ENCODE data around the gene CTIF.

CTIF gene

DNA sequence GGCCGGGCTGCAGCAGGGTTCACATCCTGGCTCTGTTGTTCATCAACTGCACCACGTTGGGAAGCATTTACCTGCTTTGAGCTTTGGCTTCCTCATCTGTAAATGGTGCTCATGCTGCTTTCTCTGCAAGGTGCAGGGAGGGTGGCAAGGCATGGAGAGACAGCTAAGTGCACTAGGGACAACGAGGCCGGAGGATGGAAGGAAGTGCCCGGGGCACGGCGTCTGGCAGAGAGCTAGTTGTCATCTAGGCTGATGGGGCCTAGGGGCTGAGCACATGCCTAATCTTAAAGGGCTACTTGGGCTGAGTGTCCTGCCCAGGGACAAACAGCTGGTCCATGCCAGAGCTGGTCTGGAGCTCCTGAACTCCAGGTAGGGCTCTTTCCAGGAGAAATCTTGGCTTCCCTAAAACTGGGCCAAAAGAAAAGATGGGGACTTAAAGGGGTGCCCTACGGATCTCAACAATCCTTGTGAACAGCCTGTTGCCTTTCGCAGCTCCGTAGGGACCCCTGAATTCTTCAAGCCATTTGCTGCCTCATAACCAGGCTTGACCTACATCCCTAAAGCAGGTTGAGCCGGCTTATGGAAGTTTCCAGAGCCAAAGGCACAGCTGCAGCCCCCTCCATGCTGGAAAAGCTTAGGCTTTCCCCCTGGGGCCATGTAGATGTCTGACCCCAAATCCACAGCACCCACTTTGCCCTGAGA is 281.1 kb downstream of the CTIF start:
- no peak for DNase-seq (ENCODE audit: low read depth in 2 of 2)

DNA sequence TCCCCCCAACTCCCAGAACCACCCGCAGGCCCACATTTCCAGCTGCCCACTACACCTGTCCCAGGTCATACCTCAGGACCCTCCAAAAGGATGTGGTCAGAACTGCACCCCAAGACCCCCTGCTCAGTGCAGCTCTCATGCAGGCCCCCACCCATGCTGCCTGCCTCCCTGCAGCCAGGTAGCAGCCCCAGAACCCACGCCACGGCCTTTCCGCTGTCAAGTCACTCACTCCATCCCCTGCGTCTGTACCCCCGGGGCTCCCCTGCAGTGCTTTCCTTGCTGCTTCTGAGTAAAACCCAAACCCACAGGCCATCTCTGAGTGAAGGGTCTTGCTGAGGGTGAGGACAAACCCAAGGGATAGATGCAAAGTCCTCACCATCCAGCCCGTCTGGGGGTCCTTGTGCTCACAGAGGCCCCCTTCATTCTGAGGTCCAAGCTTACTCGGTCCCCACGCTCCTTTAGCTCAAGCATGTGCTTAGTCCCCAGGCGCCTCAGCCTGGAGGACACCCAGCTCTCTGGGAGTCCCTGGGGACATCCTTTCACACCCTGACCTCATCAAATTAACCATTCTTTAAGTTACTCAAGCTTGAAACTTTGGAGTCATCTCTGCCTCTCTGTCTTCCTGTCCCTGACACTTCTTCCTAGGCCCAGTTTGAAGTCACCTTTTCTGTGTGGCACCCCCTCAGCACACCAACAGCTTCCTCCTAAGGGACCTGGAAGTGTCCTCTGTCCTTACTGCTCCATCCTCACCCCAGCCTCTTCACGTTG is 281.8 kb downstream of the CTIF start:
- DNase-seq (ENCODE audit: low read depth in 2 of 2): no peak

DNA sequence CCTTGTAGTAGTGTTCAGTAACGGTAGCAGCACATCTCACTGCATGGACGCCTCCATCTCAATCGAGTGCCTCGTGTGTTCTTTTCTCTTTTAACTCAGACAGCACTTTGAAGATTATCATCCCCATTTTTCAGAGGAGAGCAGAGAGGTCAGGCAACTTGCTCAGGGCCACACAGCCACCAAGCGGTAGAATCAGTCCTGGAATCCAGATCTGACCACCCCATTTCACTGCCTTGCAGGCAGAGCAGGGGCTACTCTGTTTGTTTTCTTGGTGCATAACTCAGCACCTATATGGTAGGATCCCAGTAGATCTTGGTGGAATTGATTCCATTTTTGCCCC is 282.4 kb downstream of the CTIF start:
- no peak for DNase-seq (ENCODE audit: low read depth in 2 of 2)

DNA sequence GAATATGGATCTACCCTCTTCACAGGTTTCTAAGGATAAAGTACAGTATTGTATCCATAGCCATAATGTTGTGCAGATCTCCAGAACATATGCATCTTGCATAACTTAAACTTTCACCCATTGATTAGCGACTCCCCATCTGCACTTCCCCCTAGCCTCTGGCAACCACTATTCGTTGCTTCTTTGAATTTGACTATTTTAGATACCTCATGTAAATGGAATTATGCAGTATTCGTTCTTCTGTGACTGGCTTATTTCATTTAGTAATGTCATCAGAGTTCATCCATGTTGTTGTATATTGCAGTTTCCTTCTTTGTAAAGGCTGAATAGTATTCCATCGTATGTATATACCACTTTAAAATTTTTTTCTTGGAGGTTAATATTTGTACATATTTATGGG is 283.0 kb downstream of the CTIF start:
- no peak for DNase-seq (ENCODE audit: low read depth in 2 of 2)

DNA sequence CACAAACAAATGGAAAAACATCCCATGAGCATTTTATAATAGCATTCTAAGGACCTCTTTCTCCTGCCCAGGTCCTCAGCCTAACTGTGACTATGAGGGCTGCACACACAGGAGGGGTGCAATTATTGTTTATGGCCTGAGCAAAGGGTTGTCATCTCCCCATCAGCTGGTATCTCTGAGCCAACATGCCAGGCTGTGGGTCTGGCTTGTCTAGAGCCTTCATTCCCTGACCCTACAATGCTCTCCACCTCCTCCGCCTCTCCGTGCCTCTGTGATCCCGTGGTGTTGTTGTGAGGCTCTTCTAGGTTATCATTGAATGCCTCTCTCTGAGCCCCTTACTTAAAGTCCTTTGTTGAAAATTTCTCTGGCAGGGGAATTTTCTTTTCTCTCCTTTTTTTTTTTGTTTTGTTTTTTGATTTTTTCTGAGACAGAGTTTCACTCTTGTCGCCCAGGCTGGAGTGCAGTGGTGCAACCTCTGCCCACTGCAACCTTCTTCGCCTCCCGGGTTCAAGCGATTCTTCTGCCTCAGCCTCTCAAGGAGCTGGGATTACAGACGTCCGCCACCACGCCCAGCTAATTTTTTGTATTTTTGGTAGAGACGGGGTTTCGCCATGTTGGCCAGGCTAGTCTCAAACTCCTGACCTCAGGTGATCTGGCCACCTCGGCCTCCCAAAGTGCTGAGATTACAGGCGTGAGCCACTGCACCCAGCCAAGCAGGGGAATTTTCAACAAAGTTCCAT is 285.6 kb downstream of the CTIF start:
- DNase-seq (ENCODE audit: low read depth in 2 of 2): no peak

DNA sequence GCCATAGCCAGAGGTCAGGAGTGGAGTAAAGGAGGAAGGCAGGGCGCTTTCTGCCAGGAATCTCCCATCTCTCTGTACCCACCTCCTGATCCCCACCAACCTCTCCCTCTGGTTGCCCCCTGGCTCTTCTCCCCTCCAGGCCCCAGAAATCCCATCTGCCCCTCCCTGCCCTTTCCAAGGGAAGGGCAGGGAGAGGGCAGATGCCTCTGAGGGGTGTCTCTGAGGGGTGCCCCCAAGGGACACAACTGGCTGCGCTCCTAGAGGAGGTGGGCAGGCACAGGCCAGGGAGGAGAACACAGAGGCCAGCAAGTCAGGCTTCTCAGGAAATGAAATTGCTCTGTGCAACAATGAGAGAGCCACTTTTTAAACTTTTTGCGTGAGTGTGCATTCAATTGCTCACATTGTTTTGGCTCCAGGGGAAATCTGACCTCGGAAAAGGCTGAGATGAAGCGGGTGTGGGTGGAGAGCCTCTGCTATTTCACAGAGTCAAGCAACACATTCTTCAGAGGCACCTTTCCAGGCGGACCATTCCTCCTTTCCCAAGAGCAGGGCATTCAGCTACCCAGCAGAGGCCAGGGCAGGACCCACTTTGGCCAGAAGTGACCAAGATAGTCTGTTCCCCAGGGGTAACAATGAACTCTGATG is 286.4 kb downstream of the CTIF start:
- DNase-seq (ENCODE audit: low read depth in 2 of 2): no peak

DNA sequence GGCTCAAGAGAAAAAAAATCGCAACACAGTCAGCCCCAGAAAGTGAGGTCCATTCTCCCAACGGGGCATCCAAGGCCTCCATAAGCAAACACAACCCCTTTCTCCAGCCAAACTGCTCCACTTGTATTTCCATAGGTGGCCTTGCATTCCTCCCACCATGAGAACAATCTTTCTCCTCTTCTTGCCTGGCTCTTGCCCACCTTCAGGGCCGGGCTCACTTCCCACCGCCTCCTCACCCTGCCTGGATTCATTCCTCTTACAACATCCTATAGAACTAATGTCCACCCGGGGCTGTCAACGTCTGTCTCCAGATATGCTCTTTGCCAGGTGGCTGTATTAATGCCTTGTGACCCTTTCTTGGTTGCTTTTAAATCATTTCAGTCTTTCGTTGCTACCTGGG is 287.4 kb downstream of the CTIF start:
- no peak for DNase-seq (ENCODE audit: low read depth in 2 of 2)

DNA sequence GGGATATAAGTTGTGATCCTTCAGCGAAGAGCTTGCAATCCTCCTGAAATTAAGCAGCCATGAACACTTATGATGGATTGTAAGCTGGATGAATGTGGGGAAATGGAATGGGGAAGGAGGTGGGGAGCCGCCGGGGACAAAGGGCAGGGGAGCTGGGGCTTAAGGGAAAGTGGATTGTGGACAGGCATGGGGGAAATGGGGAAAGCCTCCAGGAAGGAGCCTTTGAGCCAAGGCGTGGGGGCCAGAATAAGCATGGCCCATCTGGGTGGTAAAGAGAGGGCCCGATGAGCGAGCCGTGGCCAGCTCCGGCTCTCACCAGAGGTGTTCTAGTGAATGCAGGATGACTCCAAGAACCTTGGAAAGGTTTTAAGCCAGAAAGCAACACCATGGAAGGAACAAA is 288.0 kb downstream of the CTIF start:
- no peak for DNase-seq (ENCODE audit: low read depth in 2 of 2)

DNA sequence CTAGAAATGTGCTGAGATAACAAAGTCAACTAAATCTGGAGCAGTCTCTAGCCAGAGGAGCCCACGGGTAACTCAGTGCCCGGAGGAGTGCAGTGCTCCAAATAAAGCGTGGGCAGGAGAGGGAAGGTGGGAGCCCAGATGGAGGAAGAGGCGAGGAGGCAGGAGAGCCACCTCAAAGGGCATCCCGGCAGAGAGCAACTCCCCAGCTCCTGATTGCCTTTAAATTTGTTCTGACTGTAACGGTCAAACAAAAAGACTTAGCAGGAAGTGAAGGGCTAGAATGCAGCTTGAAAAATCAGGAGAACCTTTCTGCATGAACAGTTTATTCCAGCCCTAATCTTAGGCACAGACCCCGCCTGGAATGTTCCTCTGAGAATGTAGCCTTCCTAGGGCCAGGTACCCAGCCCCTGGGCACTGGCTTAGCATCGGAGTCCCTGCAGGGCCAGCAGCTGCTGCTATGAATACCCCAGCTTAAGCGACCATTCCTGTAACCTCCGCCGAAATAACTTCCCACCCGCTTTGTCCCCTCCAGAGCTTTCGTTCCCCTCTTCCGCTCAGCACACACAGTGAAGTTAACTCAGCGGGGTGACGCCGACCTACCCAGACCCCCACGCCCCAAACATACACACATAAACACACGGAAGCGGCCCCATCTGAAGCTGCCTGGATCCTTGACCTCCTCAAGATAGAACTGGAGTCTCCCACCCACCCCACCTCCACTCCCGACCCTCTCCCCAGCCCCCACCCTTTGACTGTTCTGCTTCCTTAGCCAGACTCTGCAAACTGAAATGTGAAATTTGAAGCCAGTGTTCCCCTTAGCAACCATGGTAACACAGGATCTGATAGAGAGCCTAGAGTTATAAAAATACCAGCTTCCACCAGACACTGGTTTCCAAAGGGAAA is 288.7 kb downstream of the CTIF start:
- no peak for DNase-seq (ENCODE audit: low read depth in 2 of 2)

DNA sequence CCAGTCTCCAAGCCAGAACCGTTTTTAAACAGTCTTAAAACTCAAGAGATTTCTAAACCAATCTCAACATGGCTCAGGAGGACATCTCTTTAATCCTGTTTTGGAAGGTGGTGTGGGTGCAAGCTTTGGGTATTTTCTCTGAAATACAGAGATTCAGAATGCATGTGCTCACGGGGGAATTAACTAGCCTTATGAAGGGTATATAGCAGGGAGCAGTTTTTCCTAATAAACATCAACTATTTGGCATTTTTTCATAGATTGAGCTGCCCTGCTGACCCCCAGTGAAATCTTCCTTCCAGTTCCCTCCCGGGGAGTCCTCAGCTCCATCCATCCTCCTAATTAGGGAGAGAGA is 289.3 kb downstream of the CTIF start:
- DNase-seq (ENCODE audit: low read depth in 2 of 2): no peak

DNA sequence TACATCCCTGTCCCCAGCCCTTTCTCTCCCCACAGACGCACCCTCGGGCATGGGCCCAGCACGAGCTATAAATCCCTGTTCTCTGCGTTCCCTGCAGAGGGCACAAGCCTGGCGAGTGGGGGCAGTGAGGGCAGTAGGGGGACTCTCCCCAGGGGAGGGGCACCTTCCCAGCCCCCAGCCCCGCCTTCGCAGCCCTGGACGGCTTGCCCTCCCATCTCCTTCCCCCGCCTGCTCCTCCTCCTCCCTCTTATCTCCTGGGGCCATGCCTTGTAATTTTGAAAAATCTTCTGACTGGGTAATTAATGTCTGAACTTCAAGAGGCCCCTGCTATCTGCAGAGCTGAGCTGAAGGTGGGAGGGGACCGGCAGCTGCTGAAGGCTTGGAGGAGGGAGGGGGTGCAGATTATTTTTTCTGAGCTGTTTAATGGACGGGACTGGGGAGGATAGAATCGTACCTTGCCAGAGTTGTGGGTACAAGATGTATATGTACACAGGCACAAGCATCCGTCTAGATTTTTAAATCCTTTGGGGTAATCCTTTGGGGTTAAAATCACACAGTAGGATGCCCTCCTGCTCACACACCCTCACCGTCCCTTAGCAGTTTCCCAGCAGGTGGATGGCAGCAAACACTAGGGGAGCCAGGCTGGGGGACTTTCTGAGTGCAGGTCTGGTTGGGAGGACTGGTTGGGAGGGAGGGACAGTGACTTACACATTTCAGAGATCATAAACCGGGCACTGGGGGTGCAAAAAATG is 290.0 kb downstream of the CTIF start:
- no peak for DNase-seq (ENCODE audit: low read depth in 2 of 2)

DNA sequence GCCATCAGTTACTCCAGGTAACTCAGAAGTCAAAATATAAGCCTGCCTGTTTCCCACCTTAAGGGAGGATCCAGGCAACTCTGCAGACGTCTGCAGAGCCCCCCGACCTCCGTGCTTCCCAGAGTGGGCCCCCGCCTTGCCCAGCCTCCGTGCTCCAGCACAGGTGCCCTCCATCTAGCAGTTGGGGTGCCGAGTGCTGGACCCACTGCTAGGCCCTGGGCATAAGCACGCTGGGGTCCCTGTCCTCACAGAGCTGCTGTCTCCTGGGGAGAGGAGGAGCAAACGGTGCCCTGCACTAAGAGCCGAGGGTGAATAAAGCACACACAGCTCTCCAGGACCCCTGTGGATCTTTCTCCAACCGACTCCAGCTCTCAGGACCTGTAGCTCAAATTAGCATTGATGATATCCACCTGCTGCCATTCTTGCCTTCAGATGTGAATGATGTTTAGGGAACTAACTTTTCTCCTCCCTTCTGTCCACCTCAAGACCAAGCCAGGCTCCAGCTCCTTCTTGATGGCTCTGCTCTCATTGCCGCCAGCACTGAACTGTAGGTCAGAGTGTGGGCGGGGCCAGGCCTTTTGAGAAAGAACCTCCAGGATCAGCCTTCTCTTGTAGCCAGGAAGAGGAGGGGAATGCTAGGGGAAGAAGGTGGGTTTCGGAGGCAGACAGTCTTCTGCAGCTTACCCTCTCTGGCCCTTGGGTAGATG is 290.8 kb downstream of the CTIF start:
- DNase-seq (ENCODE audit: low read depth in 2 of 2): no peak

DNA sequence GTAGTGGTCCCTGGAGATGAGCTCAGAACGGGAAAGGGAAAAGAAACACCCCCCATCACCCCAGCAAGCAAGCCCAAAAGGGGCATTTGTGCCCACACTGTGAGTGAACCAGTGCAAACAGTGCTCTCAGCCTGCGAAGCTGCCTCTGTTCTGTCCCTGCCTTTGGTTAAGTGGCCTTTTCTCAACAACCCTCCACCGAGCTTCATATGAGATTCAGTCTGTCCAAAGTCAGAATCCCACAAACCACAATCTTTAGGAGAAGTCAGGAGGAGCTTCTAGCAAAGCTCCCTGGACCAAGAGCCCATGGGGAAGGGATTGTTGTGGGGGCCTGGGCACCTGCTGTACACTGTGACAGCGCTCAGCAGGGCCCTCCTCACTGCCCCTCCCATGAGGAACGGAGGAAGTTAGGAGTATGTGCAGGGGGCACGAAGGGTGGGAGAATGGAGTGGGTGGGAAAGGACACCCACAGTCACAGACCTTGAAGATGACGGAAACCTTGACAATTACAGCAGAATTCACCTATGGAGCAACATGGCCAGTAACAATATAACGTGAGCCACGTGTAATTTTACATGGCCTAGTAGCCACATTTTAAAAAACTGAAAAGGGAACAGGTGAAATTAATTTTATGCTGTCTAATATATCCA is 292.4 kb downstream of the CTIF start:
- no peak for DNase-seq (ENCODE audit: low read depth in 2 of 2)

DNA sequence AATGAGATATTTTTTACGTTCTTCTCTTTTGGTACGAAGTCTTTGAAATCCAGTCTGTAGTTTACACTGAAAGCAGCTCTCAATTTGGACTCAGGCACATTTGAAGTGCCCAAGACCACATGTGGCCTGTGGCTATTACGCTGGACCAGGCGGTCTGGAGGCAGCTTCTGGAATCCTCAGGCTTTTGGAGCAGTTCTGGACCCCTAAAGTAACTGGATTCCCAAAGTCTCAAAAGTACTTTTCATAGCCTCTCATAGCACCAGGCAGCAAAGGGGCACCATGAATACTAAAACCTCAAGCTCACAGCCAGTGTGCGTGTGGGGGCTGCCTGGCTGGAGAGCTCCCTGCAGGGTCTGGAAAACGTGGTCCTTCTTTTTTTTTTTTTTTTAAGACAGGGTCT is 293.0 kb downstream of the CTIF start:
- no peak for DNase-seq (ENCODE audit: low read depth in 2 of 2)

DNA sequence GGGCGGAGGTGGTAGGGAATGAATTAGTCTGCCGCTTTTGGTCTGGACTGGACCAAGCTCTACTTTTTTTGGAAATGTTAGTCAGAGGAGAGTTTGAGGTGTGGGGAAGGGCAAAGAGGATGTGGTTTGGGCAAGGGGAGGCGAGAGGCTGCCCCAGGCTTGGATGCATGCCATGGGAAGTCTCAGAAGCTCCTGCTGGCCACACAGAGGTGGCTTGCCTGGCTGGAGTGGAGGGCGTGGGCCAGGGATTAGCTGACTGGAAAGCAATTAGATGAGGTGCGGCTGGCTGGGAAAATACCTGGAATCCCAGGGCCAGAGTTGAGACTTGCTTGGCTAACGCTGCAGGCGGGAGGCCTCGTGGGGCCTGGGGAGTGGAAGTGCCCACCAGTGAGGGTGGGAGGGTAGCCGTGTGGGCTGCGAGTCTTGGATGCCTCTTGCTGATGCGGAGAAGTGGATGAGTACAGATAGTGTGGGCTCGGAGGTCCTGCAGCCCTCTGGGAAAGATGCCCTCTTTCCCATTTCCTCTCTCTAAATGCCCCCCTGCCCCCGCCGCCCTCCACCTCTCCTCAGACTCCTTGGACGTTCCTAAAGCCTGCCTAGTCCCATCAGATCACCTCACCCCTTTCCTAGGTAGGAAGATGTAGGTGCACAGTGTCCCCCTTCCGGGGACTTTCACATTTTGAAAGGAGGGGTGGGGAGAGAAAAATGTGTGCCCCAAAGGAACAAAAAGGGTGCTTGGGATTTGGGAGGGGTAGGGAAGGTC is 294.3 kb downstream of the CTIF start:
- DNase-seq (ENCODE audit: low read depth in 2 of 2): no peak

DNA sequence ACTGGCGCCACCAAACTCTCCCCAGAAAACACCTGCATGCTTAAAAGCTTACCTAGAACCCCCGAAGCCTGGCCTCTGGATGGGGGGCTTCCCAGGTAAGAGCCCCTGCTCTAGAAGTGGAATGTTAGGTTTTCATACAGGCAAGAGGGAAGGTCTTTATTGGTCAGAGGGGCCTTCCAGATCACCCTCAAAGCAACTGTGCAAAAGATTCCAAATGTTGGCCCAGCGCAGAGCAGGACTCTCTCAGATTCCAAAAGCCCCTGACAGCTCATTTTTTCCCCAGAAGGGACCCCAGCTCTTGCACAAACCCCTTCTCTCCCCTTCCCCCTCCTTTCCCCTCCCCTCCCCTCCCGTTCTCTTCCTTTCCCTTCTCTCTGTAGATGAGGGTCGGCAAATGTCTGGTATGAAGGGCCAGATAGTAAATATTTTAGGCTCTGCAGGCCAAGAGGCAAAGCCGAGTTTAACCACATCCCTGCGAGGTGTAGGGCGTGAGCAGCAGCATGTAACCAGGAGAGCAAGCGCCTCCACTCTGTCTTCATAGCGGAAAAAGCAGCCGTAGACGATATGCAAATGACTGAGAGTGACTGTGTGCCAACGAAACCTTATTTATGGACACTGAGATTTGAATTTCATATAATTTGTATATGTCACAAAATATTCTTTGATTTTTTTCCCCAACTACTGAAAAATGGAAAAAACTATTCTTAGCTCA is 295.0 kb downstream of the CTIF start:
- peak in 1 of 2 donors; percentile 55 for DNase-seq (ENCODE audit: low read depth in 2 of 2)

DNA sequence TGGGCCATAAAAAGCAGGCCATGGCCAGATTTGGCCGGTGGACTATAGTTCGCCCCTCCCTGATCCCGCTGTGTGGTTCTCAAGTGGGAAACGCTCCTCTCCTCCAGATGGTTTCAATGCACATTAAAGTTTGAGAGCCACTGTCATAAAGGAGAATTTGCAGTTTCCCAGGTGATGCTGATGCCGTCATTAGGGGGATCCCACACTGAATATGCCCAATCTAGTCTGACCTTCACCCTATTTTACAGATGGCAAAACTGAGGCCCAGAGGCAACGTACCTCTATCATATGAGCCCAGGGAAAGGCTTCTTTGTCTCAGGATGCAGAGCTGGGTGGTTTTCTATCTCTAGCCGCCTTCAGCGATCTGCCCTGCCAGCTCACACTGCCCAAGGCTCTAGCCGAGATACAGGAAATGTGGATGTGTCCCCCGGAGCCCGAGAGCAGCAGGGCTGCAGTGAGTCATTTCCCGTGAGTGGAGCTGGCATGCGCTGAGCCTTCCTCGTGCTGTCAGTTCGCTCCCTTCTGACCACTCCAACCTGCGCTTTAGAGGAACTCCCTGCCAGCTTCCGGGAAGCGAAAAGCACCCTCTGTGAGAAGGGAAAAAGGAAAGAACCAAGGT is 295.7 kb downstream of the CTIF start:
- peak; percentile 76 to 82 for DNase-seq (ENCODE audit: low read depth in 2 of 2)

DNA sequence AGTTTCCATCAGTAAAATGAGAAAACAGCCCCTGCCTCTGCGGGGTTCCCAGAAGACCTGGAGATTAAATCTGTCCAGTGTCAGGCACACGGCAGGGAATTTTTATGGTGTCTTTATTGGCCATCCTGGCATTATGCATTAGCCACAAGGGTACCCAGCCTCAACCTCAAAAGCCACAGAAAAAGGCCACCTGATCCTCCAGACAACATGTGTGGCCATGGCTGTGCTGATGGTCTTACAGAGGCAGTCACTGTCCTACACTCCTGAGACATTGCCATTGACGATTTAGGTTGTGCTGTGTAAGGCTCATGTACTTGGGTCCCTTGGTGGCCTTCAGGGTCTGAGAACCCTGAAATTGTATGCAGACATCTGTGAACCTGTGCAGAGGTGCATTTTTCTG is 296.3 kb downstream of the CTIF start:
- no peak for DNase-seq (ENCODE audit: low read depth in 2 of 2)
